ENCODE measurements around the gene ADAMTS19.

The ADAMTS19 gene

DNA sequence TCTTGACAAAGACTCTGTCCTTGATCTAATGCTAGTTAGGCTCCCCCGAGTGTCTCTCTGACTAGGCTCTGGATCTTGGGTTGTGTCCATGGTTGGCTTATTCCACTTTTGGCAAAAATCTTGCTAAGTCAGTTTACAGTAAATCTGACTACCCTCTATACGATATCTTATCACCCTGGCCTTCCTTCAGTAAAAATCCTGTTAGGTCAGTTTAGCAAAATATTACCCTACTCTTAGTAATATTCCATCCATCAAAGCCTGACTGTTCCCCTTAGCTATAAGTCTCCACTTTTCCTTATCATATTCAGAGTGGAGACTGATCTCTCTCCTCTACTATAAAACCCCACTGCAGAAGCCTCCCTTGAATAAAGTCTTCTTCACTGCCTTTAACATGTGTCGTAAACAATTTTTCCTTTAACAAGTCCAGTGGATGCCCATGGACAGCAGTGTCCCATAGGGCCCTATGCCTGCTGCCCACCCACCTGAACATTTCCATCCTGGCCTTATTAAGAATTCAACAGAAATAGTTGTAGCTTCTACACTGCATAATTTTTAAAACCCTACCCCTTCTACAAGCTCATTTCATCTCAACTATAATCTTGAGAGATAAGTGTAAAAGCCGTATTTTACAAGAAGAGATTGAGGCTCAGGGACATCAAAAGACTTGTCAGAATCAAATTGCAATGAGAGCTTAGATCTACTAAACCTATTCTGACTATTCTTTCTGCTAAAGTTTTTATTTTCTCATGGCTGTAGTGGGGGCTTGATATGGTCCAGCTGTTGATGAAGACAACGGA is 310.1 kb downstream of the ADAMTS19 start:
- DNase-seq: no peak

DNA sequence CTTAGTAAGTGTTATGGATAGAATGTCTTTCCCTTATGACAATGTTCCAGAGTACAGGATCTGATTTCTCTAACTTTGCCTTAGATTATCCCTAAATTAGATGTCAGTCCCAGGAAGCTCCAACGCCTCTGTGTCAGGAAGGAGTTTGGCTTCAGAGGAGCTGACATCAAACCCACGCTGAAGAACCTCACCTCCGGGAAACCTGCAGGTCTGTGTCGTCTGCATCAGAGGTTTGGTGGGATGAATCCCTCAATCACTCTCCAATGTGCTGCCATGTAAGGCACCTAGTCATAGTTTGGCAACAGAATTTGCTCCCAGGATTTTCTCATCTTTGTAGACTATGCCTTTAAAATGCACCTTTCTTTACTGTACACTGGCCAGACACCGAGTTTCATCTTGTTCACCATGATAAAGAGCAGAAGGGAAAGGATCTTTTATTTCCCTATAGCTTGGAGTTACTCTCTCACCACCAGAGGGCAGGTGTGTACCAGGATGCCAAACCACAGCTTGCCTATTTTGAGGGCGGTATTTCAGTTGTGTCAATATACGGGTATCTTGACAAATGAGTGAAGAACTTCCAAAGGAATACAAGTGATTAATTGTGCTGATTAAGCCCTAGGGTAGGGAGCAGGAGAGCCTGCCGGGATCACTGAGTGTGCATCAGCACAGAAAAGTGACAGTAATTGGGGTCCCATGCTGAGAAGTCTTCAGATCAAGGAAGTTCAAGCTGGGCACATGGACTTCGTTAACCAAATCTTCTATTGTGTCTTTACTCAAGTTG is 311.1 kb downstream of the ADAMTS19 start:
- no peak for DNase-seq

DNA sequence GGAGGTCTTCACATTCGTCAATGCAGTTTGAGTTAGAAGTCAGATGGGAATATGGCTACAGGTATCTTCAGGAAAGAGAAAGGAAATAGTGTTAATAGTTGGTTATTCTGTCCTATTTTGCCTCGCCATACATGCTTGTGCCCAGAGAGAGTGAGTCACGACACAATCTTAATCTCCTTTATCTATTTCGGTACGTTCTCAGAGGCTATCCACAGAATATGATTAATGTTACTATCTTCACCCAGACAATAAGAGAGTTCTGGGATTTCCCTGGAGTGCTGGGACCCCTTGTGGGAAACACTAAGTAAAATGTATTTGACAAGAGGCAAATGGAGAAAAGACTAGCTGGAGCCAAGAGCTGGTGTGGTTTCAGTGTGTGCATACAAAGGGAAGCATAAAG is 313.3 kb downstream of the ADAMTS19 start:
- no peak for DNase-seq

DNA sequence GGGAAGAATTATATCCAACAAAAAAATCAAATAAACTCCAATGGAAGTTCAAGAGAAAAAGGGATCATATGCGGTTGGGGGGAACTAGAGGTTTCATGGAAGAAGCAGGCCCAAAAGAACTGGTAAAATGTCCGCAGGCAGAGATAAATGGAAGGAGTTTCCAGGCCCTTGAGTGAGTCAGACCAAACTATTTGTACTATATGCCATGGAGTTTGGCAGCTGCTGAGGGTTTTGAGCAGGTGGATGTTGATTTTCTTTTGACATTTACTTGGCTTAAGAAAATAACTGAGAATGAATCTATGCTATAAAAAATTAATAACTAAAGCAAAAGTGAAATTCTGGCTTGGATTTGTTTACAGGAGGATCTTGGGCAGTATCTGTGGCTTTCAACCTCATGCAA is 321.5 kb downstream of the ADAMTS19 start:
- no peak for DNase-seq
